GM13976 (cell line): ENCODE results near the gene DSCAML1.

Source experiments
- DNase-seq: peaks from one replicate; pipeline ENCODE4 v3.0.0; 2012; ENCODE audit warnings: low spot score
- in situ Hi-C: fragments of 300-500 bp; cut with MboI; formaldehyde crosslinking; loops from one replicate; pipeline ENCODE4 v1.12.0; 2022; ENCODE audit warnings: low sequenced_read_pairs, mixed read lengths, inconsistent platforms; ENCODE audit not compliant: unreplicated experiment
- TF ChIP-seq, protein P1 (sequence below): IDR thresholded peaks from 2 replicates; pipeline ENCODE4 v1.5.1; 2012; ENCODE audit warnings: borderline replicate concordance, mild to moderate bottlenecking; ENCODE audit not compliant: insufficient read depth; ENCODE audit errors: extremely low read depth, missing control alignments, control extremely low read depth

The DSCAML1 gene

DNA sequence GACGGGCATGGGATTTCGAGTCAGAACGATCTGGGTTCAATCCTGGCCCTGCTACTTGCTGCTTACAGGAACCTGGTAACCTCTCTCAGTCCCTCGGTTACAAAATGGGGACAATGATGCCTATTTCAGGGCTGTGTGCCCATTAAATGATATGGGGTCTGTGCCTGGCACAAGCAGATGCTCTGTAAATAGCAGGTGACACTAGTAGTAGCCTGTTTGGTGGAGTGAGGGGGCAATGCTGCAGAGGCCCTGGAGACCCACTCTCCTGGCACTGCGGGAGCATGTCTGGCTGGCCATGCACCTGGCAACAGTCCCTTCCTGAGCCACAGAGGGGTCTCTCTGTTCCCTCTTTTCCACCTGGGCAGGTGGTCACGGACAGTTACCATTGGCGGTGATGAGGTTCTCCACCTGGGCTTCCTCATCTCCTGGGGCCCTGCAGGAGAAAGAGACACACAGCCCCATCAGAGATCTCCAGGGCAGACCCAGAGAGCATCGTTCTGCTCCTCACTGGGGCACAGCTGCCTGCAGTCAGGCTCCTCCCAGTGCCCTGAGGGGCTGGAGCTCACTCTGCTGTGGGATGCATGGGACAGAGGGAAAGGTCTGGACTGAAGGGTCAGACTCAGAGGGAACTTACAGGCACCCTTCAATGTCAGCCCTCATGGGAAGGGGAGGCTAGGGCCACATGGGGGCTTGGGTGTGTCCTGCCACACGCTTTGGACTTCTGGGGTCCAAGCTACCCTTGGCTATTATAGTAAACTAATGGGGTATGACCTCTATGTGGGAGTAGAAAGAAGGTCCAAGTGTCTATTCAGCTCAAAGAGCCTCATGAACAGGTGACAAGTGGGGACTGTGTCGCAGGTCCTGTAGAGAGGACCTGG lies 43.2 kb upstream of the DSCAML1 start:
- TF ChIP-seq, protein P1, sequence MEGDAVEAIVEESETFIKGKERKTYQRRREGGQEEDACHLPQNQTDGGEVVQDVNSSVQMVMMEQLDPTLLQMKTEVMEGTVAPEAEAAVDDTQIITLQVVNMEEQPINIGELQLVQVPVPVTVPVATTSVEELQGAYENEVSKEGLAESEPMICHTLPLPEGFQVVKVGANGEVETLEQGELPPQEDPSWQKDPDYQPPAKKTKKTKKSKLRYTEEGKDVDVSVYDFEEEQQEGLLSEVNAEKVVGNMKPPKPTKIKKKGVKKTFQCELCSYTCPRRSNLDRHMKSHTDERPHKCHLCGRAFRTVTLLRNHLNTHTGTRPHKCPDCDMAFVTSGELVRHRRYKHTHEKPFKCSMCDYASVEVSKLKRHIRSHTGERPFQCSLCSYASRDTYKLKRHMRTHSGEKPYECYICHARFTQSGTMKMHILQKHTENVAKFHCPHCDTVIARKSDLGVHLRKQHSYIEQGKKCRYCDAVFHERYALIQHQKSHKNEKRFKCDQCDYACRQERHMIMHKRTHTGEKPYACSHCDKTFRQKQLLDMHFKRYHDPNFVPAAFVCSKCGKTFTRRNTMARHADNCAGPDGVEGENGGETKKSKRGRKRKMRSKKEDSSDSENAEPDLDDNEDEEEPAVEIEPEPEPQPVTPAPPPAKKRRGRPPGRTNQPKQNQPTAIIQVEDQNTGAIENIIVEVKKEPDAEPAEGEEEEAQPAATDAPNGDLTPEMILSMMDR: no peak
- in situ Hi-C loops: loop anchor here (5.0 to 10.0 kb wide), 2 partner anchors 107 to 215 kb away; no protein-coding TSS in a partner anchor
- no peak for DNase-seq

DNA sequence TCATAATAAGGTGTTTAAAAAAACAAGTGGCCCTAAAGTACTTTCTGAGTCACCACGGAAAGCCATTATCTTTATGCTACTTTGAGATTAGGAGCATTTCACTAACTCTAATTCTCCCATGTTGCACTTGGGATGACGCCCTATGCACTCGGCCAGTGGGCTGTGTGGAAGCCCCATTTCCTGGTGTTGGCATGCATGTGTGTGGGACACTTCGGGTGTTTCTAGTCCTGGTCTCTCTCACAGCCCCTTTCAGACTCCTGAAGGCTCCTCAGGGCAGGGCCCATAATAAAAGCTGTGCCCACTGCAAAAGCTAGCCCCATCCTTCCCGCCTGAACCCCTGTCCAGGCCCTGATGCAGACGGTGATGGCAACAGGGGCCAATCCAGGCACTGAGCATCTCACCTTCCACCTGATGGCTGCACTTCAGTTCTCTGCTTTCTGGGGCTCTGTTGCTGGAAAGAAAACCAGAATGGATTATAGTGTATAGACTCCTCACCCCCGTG lies 42.4 kb upstream of the DSCAML1 start:
- in situ Hi-C loops: loop anchor here (10.0 kb wide), 1 partner anchor 215 kb away; no protein-coding TSS in a partner anchor
- TF ChIP-seq, protein P1: no peak
- DNase-seq: no peak

DNA sequence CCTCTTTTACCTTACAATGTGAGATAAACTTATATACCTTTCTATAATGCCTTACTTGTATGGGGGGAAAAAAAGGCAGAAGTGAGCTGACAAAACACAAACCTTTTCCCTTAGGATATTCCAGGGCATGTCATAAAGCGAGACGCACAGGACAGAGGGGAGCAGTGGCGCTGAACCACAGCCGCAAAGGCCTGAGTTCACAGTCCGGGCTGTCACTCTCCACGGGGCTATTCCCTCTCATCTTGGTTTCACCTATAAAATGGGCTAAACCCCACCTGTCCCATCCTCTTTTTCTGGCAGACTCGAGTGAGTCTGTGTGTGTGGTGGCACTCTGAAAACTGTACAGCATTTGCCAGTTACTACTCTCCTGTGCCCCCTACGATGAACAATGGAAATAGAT lies 41.9 kb upstream of the DSCAML1 start:
- TF ChIP-seq, protein P1: no peak
- in situ Hi-C loops: loop anchor here (10.0 kb wide), 1 partner anchor 216 kb away; no protein-coding TSS in a partner anchor
- DNase-seq: no peak

DNA sequence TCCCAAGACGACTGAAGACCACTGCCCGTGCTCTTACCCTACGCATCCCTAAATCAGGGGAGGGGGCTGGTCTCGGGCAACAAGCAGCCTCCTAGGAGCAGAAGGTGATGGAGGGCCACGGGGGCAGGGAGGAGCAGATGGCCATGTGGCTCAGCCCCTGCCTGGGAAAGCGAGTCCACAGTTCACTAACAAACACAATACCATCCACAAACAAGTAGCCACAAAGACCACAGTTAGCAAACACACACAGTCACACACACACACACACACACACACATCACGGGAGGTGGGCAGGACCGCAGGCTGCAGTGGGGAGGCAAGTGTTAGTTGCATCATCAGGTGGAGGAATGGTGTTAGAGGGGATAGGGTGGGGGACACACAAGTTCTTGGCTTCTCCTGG lies 40.8 kb upstream of the DSCAML1 start:
- in situ Hi-C loops: loop anchor here (10.0 kb wide), 1 partner anchor 217 kb away; no protein-coding TSS in a partner anchor
- TF ChIP-seq, protein P1: no peak
- no peak for DNase-seq

DNA sequence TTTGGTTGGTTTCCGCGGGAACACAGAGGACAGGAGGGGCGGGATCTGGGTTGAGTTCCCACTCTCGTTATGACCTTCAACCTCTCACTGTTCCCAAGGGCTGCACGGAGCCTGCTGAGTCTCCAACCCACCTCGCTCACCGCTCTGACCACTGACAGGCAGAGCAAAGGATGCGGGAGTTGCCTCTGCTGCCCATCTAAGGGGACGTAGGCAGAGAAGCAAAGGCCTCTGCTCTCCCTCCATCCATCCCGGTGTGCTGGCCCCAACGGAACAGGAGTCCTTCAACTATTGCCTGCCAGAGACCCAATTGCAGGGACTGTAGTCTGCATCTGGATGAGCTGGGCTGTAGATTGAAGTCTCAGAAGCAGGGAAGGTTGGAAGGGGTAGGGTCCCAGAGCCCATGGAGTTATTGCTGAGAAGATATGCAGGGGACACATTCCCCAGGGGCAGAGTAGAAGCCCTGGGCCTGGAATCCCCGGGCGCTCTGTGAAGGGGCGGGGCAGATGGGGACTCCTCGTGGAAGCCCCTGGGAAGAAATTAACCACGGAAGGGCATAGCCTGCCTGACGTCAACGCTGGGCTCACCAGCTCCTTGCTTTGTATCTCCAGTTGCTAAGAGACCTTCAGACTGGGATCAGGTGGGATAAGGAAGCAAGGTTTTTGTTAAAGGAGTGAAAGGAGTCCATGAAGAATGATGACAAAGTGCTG lies 40.2 kb upstream of the DSCAML1 start:
- DNase-seq: no peak
- in situ Hi-C loops: loop anchor here (10.0 kb wide), 1 partner anchor 218 kb away; no protein-coding TSS in a partner anchor
- TF ChIP-seq, protein P1: no peak
